Trophoblast cell (in vitro differentiated cells and primary cell): ENCODE data around the gene ARSI.
A peak's percentile ranks its signal among the peaks of the same experiment; 100 is the strongest.

Experiments
- DNase-seq, 2 donors: peaks; one replicate each; pipeline ENCODE4 v3.0.0-alpha.2; 2016
- H2AFZ ChIP-seq: 2 replicates; pipeline ENCODE4 v1.6.1; 2013; ENCODE audit warnings: low read length, moderate library complexity, mild to moderate bottlenecking; ENCODE audit not compliant: insufficient read depth, poor library complexity
- H2AK5ac ChIP-seq: 2 replicates; pipeline ENCODE4 v1.6.1; 2013; ENCODE audit warnings: mild to moderate bottlenecking, low read length
- H2BK120ac ChIP-seq: 2 replicates; pipeline ENCODE4 v1.6.1; 2013; ENCODE audit warnings: low read length, mild to moderate bottlenecking, moderate library complexity; ENCODE audit not compliant: insufficient read depth, poor library complexity
- H2BK12ac ChIP-seq: 2 replicates; pipeline ENCODE4 v1.6.1; 2013; ENCODE audit warnings: mild to moderate bottlenecking, low read length, moderate library complexity
- H2BK5ac ChIP-seq: 2 replicates; pipeline ENCODE4 v1.6.1; 2013; ENCODE audit warnings: low read length, low read depth, moderate library complexity, mild to moderate bottlenecking; ENCODE audit not compliant: poor library complexity
- H3K14ac ChIP-seq: 2 replicates; pipeline ENCODE4 v1.6.1; 2013; ENCODE audit warnings: mild to moderate bottlenecking, low read length
- H3K18ac ChIP-seq: 2 replicates; pipeline ENCODE4 v1.6.1; 2013; ENCODE audit warnings: mild to moderate bottlenecking, low read length
- H3K23ac ChIP-seq: 2 replicates; pipeline ENCODE4 v1.6.1; 2013; ENCODE audit warnings: low read length
- H3K27ac ChIP-seq: 2 replicates; pipeline ENCODE4 v1.5.1; 2013; ENCODE audit warnings: low read depth, mild to moderate bottlenecking, inconsistent platforms, low read length, moderate library complexity
- H3K27me3 ChIP-seq: 2 replicates; pipeline ENCODE4 v1.6.1; 2013; ENCODE audit warnings: inconsistent platforms, mild to moderate bottlenecking, low read length, moderate library complexity; ENCODE audit not compliant: insufficient read depth
- H3K36me3 ChIP-seq, 2 experiments: 1 replicate in 1 of 2; 2 replicates in 1 of 2; pipeline ENCODE4 v1.6.1; 2013; ENCODE audit warnings: low read length in 2 of 2, mild to moderate bottlenecking in 2 of 2, moderate library complexity in 1 of 2; ENCODE audit not compliant: insufficient read depth in 2 of 2, control insufficient read depth in 1 of 2
- H3K4ac ChIP-seq: 2 replicates; pipeline ENCODE4 v1.6.1; 2013; ENCODE audit warnings: low read depth, mild to moderate bottlenecking, low read length, moderate library complexity
- H3K4me1 ChIP-seq, 2 experiments: 1 replicate in 1 of 2; 2 replicates in 1 of 2; pipeline ENCODE4 v1.6.1; 2013; ENCODE audit warnings: low read length in 2 of 2, mild to moderate bottlenecking in 2 of 2, moderate library complexity in 1 of 2; ENCODE audit not compliant: insufficient read depth in 2 of 2, control insufficient read depth in 1 of 2
- H3K4me2 ChIP-seq: 2 replicates; pipeline ENCODE4 v1.6.1; 2013; ENCODE audit warnings: inconsistent platforms, mild to moderate bottlenecking, low read length, moderate library complexity
- H3K4me3 ChIP-seq: 2 replicates; pipeline ENCODE4 v1.5.1; 2013; ENCODE audit warnings: mild to moderate bottlenecking, low read depth, low read length, inconsistent platforms
- H3K79me1 ChIP-seq: one replicate; pipeline ENCODE4 v1.6.1; 2013; ENCODE audit warnings: low read length
- H3K79me2 ChIP-seq: 2 replicates; pipeline ENCODE4 v1.6.1; 2013; ENCODE audit warnings: low read length, mild to moderate bottlenecking; ENCODE audit not compliant: control insufficient read depth, insufficient read depth, poor library complexity
- H3K9ac ChIP-seq: 2 replicates; pipeline ENCODE4 v1.6.1; 2013; ENCODE audit warnings: mild to moderate bottlenecking, low read length
- H3K9me3 ChIP-seq: 2 replicates; pipeline ENCODE4 v1.6.1; 2013; ENCODE audit warnings: low read depth, mild to moderate bottlenecking, control low read depth, inconsistent platforms, low read length; ENCODE audit not compliant: insufficient read depth
- H4K12ac ChIP-seq: 2 replicates; pipeline ENCODE4 v1.6.1; 2013; ENCODE audit warnings: low read depth, mild to moderate bottlenecking, low read length, moderate library complexity
- H4K8ac ChIP-seq: 2 replicates; pipeline ENCODE4 v1.6.1; 2013; ENCODE audit warnings: low read depth, mild to moderate bottlenecking, low read length, moderate library complexity
- H4K91ac ChIP-seq: one replicate; pipeline ENCODE4 v1.6.1; 2013; ENCODE audit warnings: low read depth, mild to moderate bottlenecking, low read length, moderate library complexity
- WGBS: extraction: QIAGEN DNeasy Blood & Tissue Kit; methylation state at CpG from one replicate; pipeline ENCODE4 v1.1.7; 2013; ENCODE audit warnings: missing lambda C conversion rate; ENCODE audit not compliant: insufficient read length, insufficient coverage; ENCODE audit errors: extremely low coverage; 5-methylcytosine and 5-hydroxymethylcytosine counted together

Gene ARSI

GRCh38 chr5:150323092-150323491, 20.4 kb upstream of the ARSI start:
- no CpG with 5 or more reads among the region's 6 CpGs for WGBS
- H3K4ac ChIP-seq: no peak overlapping the region
- no peaks in the 10 kb centered on the region for H3K36me3 ChIP-seq
- peaks cover 22 to 30% of the 10 kb centered on the region in 2 experiments for H3K4me1 ChIP-seq
- H2BK5ac ChIP-seq: no peak overlapping the region
- H3K79me2 ChIP-seq: no peaks in the 10 kb centered on the region
- H4K91ac ChIP-seq: no peak overlapping the region
- H3K9me3 ChIP-seq: no peaks in the 10 kb centered on the region
- peaks cover 10% of the 10 kb centered on the region for H3K79me1 ChIP-seq
- no peak overlapping the region for H4K12ac ChIP-seq
- no peak overlapping the region for H2AK5ac ChIP-seq
- no peak overlapping the region for H3K4me2 ChIP-seq
- peak; percentile 87 to 99 for DNase-seq
- no peak overlapping the region for H2BK12ac ChIP-seq
- no peak overlapping the region for H2BK120ac ChIP-seq
- H2AFZ ChIP-seq: no peak overlapping the region
- no peak overlapping the region for H3K27ac ChIP-seq
- no peak overlapping the region for H3K14ac ChIP-seq
- no peak overlapping the region for H3K4me3 ChIP-seq
- no peaks in the 10 kb centered on the region for H3K27me3 ChIP-seq
- H3K23ac ChIP-seq: no peak overlapping the region
- H4K8ac ChIP-seq: no peak overlapping the region
- H3K18ac ChIP-seq: no peak overlapping the region
- H3K9ac ChIP-seq: no peak overlapping the region

- Histone ChIP-seq H3K18ac (no peak overlapping the region), H3K27ac (no peak overlapping the region), H2AFZ (no peak overlapping the region), H3K79me2 (no peaks in the 10 kb centered on the region), H2BK120ac (no peak overlapping the region), H3K9ac (no peak overlapping the region), H3K4me1 (peaks cover 25 to 35% of the 10 kb centered on the region in 2 experiments), H4K91ac (no peak overlapping the region), H4K8ac (no peak overlapping the region), H3K36me3 (no peaks in the 10 kb centered on the region), H3K14ac (no peak overlapping the region), H4K12ac (no peak overlapping the region), H3K4ac (no peak overlapping the region), H2BK12ac (no peak overlapping the region), H3K9me3 (no peaks in the 10 kb centered on the region), H2AK5ac (no peak overlapping the region), H3K23ac (no peak overlapping the region), H3K27me3 (no peaks in the 10 kb centered on the region), H3K4me3 (no peak overlapping the region), H3K4me2 (no peak overlapping the region), H3K79me1 (peaks cover 13% of the 10 kb centered on the region), H2BK5ac (no peak overlapping the region)
- DNase-seq: peak; percentile 87 to 94
Measured at GRCh38 chr5:150322202-150322601, 19.5 kb upstream of the ARSI start.

GRCh38 chr5:150321784-150322183, 19.1 kb upstream of the ARSI start:
- no peak overlapping the region for H3K4me2 ChIP-seq
- WGBS: no CpG with 5 or more reads among the region's 1 CpG
- no peaks in the 10 kb centered on the region for H3K36me3 ChIP-seq
- H3K27ac ChIP-seq: no peak overlapping the region
- no peak overlapping the region for H3K4ac ChIP-seq
- no peak overlapping the region for H4K8ac ChIP-seq
- no peak overlapping the region for H3K23ac ChIP-seq
- peaks cover 26 to 38% of the 10 kb centered on the region in 2 experiments for H3K4me1 ChIP-seq
- H3K9ac ChIP-seq: no peak overlapping the region
- no peak overlapping the region for H2BK5ac ChIP-seq
- H2AK5ac ChIP-seq: no peak overlapping the region
- H3K27me3 ChIP-seq: no peaks in the 10 kb centered on the region
- H3K9me3 ChIP-seq: no peaks in the 10 kb centered on the region
- no peak overlapping the region for H4K12ac ChIP-seq
- peaks cover 13% of the 10 kb centered on the region for H3K79me1 ChIP-seq
- H2BK12ac ChIP-seq: no peak overlapping the region
- peak; percentile 74 to 88 for DNase-seq
- no peak overlapping the region for H2AFZ ChIP-seq
- H4K91ac ChIP-seq: no peak overlapping the region
- H3K18ac ChIP-seq: no peak overlapping the region
- no peak overlapping the region for H2BK120ac ChIP-seq
- no peak overlapping the region for H3K14ac ChIP-seq
- no peaks in the 10 kb centered on the region for H3K79me2 ChIP-seq
- no peak overlapping the region for H3K4me3 ChIP-seq

- peak; percentile 78 to 84 for DNase-seq
- Histone ChIP-seq H3K27me3 (no peaks in the 10 kb centered on the region), H3K9me3 (no peaks in the 10 kb centered on the region), H2AK5ac (peak overlapping the region; percentile 3), H3K9ac (no peak overlapping the region), H2BK12ac (peak overlapping the region; percentile 21), H3K23ac (no peak overlapping the region), H2BK5ac (peak overlapping the region; percentile 24), H3K36me3 (no peaks in the 10 kb centered on the region), H3K4ac (no peak overlapping the region), H3K14ac (peak overlapping the region; percentile 23), H3K79me1 (peaks cover 15% of the 10 kb centered on the region), H4K8ac (no peak overlapping the region), H3K79me2 (no peaks in the 10 kb centered on the region), H3K4me2 (no peak overlapping the region), H4K91ac (no peak overlapping the region), H2AFZ (no peak overlapping the region), H4K12ac (no peak overlapping the region), H3K18ac (peak overlapping the region; percentile 39), H2BK120ac (peak overlapping the region; percentile 9), H3K4me1 (peaks cover 28 to 40% of the 10 kb centered on the region in 2 experiments), H3K4me3 (no peak overlapping the region), H3K27ac (no peak overlapping the region)
- no CpG with 5 or more reads among the region's 1 CpG for WGBS
Measured at GRCh38 chr5:150321211-150321610, 18.5 kb upstream of the ARSI start.
